Vagina (tissue), 2 donors: ENCODE data around the gene STAT4.

Source experiments
- CTCF ChIP-seq, 3 experiments: fragments of 450-650 bp in 2 of 3; fragments of 200-600 bp in 1 of 3; sonication (generic) in 1 of 3; IDR thresholded peaks; one replicate each; pipeline ENCODE4 v1.5.1; 2017 to 2019; ENCODE audit warnings: antibody characterized with exemption in 3 of 3, mild to moderate bottlenecking in 2 of 3, moderate library complexity in 2 of 3
- POLR2A ChIP-seq, 2 donors: fragments of 450-650 bp; IDR thresholded peaks; one replicate each; pipeline ENCODE4 v1.6.1; 2017; ENCODE audit warnings: antibody characterized with exemption in 2 of 2, mild to moderate bottlenecking in 2 of 2, moderate library complexity in 2 of 2

GRCh38 chr2:191020742-191021381 is 129.9 kb downstream of the STAT4 start:
- TF ChIP-seq CTCF (IDR thresholded peaks at IDR 0.05) = no peak
- no peak for TF ChIP-seq POLR2A (IDR thresholded peaks at IDR 0.05)
